SU-DHL-6 (cell line): ENCODE results near the gene EMC10.
"Not testable (repeated sequence)": the region's sequence is repeated elsewhere in the genome, so short reads cannot be mapped to it uniquely, and the experiment has no call there.

Experiments used
- EZH2phosphoT487 ChIP-seq: fragments of 200-600 bp; sonication (generic), shearing (Covaris generic); conservative IDR thresholded peaks from 2 replicates; pipeline ENCODE4 v1.6.1; 2018; ENCODE audit warnings: mild to moderate bottlenecking, antibody characterized with exemption, low read length, moderate library complexity, mixed read lengths
- TF ChIP-seq, protein P1 (sequence below): fragments of 200-600 bp; sonication (generic); IDR thresholded peaks from one replicate; pipeline ENCODE4 v1.5.1; 2017; ENCODE audit warnings: antibody characterized with exemption, mild to moderate bottlenecking, low read length, moderate library complexity; ENCODE audit not compliant: insufficient read depth, poor library complexity, severe bottlenecking

DNA sequence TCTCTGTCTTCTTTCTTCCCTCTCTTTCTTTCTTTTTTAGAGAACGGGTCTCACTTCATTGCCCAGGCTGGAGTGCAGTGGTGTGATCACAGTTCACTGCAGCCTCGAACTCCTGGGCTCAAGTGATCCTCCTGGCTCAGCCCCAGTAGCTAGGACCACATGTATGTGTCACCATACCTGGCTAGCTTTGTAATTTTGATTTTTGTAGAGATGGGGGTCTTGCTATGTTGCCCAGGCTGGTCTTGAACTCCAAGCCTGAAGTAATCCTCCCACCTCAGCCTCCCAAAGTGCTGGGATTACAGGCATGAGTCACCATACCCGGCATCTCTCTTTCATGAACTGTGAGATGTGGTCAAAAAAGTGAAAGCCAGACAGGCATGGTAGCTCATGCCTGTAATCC, 3.0 kb upstream of the EMC10 start:
- TF ChIP-seq, protein P1, sequence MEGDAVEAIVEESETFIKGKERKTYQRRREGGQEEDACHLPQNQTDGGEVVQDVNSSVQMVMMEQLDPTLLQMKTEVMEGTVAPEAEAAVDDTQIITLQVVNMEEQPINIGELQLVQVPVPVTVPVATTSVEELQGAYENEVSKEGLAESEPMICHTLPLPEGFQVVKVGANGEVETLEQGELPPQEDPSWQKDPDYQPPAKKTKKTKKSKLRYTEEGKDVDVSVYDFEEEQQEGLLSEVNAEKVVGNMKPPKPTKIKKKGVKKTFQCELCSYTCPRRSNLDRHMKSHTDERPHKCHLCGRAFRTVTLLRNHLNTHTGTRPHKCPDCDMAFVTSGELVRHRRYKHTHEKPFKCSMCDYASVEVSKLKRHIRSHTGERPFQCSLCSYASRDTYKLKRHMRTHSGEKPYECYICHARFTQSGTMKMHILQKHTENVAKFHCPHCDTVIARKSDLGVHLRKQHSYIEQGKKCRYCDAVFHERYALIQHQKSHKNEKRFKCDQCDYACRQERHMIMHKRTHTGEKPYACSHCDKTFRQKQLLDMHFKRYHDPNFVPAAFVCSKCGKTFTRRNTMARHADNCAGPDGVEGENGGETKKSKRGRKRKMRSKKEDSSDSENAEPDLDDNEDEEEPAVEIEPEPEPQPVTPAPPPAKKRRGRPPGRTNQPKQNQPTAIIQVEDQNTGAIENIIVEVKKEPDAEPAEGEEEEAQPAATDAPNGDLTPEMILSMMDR, result not testable (repeated sequence)
- not testable (repeated sequence) for TF ChIP-seq EZH2phosphoT487
